ENCODE results near the gene SCGB1D2. TPM values are rescaled to one million over a fixed set of nuclear protein-coding genes. Genes with fewer than 3 reads are reported as not detected.

Gene SCGB1D2
- polyA plus RNA-seq, 1 donor, result 0.80 TPM

GRCh38 chr11:62256281-62256680 lies 14.2 kb downstream of the SCGB1D2 start:
- no peak for DNase-seq

GRCh38 chr11:62260261-62260953 lies 18.4 kb downstream of the SCGB1D2 start:
- no peak for DNase-seq

- DNase-seq, result no peak
These were observed 22.0 kb downstream of the SCGB1D2 start for GRCh38 chr11:62264004-62264403.

GRCh38 chr11:62266558-62266957 lies 24.5 kb downstream of the SCGB1D2 start:
- DNase-seq, result no peak

GRCh38 chr11:62267050-62267449 lies 25.0 kb downstream of the SCGB1D2 start:
- DNase-seq, result no peak

- DNase-seq, result no peak
These were observed 25.5 kb downstream of the SCGB1D2 start for GRCh38 chr11:62267576-62267975.

DNA sequence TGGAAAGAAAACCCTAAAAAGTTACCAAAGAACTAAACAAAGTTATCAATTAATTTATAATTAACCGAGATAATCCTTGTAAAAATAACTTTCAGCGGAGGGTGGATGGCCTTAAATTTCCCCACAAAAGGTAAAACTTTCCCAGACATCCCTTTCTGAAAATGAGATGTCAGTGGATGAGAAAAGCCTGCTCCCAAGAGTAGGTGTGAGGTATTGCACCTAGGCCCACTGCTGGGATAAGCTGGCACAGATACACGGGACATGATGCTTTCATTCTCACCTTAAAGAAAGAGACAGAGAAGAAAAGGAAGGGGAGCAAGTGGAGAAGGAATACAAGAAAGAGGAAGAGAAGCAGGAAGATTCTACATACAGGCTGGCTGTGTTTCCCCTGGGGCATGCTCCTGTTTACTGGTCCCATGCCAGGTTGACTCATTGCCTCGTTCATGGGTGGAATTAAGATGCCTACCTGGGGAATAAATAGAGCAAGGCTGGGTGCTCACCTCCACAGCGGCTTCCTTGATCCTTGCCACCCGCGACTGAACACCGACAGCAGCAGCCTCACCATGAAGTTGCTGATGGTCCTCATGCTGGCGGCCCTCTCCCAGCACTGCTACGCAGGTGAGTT lies 27.7 kb downstream of the SCGB1D2 start, which contains the start of gene SCGB2A2:
TSS of gene SCGB2A2 (plus strand) at position 505 of the 625 bp plus-strand sequence. CDS start at position 564, 59 bp downstream.
- DNase-seq, result no peak

DNA sequence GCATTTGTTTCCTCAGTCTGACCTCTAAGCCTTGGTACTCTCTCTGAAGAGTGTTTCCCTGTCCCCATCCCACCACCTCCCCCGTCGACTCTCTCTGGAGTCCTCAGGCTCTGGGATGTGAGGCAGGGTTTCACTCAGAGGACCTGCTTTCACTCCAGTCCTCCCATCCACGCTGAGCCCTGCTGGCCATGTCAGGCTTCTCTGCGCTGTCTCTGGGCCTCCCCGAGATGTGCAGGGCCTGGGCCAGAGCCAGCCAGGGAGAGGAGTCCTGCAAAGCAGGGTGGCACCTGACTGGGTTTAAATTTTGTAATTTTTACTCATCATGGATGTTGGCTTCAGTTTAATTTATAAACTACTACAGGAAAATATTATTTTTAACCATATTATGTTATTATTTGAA lies 31.2 kb downstream of the SCGB1D2 start:
- no peak for DNase-seq

DNA sequence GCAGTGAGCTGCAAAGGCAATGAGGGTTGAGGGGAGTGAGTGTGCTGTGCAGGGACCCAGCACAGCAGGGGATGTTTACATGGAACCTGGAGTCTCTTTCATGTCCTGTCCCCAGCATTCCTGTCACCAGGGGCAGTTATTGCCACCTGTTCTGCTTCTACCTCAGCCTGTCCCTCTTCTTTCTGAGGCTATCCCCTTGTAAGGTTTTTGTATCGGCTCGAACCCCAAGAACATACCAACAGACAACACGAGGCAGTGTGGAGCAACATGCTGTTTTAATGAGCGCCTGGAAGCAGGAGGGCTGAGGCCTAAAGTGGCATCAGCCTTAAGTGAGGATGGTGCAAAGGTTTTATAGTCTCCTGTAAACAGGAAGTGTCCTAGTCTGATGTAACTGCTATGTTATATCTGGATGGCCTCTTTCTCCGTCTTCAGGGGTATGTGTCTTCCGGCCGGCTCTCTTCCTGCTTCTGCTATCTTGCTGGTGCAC lies 31.8 kb downstream of the SCGB1D2 start:
- no peak for DNase-seq

- no peak for DNase-seq
These were observed 38.4 kb downstream of the SCGB1D2 start for GRCh38 chr11:62280452-62280851.

Other genes starting within 250 kb of the SCGB1D2 start
- 51.0 TPM for gene INCENP, start 118.2 kb upstream of the SCGB1D2 start, polyA plus RNA-seq (ENCODE audit: insufficient read length)
- not detected for gene SCGB1D1, start 52.0 kb upstream of the SCGB1D2 start, polyA plus RNA-seq (ENCODE audit: insufficient read length)
- gene SCGB2A1, start 33.6 kb upstream of the SCGB1D2 start, polyA plus RNA-seq (ENCODE audit: insufficient read length), result 0.37 TPM
- not detected for gene SCGB2A2, start 27.9 kb downstream of the SCGB1D2 start, polyA plus RNA-seq (ENCODE audit: insufficient read length)
- gene SCGB1D4, start 56.8 kb downstream of the SCGB1D2 start, polyA plus RNA-seq (ENCODE audit: insufficient read length), result not detected
- 60.7 TPM for gene ASRGL1, start 95.2 kb downstream of the SCGB1D2 start, polyA plus RNA-seq (ENCODE audit: insufficient read length)
- gene SCGB1A1, start 176.8 kb downstream of the SCGB1D2 start, polyA plus RNA-seq (ENCODE audit: insufficient read length), result not detected